ENCODE results near the gene DUSP10.

The DUSP10 gene

DNA sequence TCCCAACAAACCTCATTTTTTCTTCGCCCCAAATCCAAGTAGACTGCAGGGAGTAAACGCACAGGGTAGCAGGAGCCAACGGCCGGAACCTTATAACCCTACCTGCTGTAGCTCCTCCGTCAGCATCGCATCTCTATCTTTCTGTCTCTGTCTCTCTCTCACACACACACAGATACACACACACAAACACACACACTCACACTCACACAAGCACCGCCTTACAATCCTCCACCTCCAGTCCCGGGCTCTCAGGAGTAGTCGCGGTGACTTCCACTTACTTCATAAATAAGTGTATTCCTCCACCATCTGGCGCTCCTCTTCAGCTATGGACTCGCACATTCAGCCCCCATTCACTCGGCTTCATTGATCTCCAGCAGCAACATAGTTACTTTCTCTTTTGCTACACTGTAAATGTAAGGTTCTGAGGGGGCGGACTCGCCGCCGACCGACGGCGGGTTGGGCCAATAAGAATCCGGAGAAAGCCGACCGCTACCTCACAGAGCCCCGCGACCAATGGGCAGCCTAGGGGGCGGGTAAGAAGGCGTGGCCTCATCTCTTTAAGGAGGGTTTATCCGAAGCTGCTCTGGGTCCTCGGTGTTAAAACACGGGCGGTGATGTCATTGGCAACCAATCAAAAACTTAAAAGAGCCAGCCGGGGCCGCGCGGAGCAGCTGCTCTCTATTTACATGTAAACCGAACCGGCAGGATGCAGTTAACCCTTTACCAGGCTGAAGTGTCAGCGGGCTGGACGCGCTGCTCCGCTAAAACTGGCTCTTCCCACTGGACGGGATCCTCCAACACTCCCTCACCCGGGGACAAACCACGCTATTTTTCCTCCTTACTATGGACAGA lies at the start of gene DUSP10:
Gene DUSP10 (minus strand): TSS at position 387 of the 852 bp plus-strand sequence. CDS start 2,345 bp downstream, outside the sequence.
- peak; percentile 100 for DNase-seq

- no peak for DNase-seq
Observed at GRCh38 chr1:221788466-221788865, 46.6 kb upstream of the DUSP10 start.

GRCh38 chr1:221786647-221787046 lies 44.8 kb upstream of the DUSP10 start:
- no peak for DNase-seq

- DNase-seq = peak in 1 of 2 donors; percentile 34
Observed at GRCh38 chr1:221783936-221784335, 42.0 kb upstream of the DUSP10 start.

- DNase-seq = peak in 1 of 2 donors; percentile 53
Observed at GRCh38 chr1:221783437-221783836, 41.5 kb upstream of the DUSP10 start.

DNA sequence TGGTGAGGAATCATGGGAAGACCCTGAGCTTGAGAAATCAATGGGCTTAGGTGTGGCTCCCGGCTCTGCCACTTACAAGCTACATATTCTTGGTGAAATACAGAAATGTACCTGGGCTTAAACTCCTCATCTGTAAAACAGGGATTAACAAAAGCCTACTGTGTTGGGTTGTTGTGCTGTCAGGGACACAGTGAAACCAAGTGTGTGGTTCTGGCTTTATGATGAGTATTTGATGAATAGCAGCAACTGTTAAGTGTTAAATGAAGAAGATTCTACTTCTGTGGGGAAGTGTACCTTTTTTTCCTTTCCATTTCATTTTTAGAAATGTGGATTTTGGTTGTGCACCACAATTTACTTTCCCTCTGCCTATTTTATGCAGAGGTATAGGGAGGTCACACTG lies 41.1 kb upstream of the DUSP10 start:
- no peak for DNase-seq

DNA sequence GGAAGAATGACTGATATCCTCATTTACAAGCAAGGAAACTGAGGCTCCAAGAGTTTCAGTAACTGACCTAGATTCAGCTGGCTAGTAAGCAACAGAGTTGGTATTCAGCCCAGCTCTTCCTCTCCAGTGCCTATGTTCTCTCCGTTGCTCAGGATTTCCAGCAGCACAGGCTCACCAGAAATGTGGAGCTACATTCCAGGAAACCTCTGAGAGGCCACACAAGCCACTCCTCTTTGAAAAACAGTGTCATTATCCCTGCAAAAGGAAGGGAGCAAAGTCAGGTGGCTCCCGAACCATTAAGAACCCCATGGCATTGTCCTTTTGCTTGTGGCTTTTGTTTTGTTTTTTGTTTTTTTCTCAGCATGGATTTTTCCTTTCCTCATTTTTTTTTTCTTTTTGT lies 40.6 kb upstream of the DUSP10 start:
- DNase-seq = no peak

GRCh38 chr1:221781102-221781755 lies 39.3 kb upstream of the DUSP10 start:
- peak in 1 of 2 donors; percentile 33 for DNase-seq

DNA sequence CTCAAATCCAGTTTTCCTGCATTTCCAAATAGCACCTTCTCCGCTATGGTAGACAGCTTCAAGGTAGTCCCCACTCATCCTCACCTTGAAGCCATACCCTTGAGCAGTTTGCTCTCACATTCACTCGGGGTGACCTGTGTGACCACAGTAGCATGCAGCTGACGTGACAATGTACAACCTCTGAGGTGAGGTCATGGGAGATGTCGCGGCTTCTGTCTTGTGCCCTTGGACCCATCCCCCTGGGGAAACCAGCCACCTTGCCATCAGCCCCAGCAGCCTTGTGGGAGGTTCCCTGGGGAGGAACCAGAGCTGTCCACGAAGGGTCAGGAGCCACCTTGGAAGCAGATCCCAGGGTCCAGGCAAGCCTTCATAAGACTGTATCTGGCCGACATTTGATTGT lies 38.3 kb upstream of the DUSP10 start:
- DNase-seq = no peak

- DNase-seq = no peak
Observed at GRCh38 chr1:221779771-221780170, 37.9 kb upstream of the DUSP10 start.

GRCh38 chr1:221778535-221779142 lies 36.8 kb upstream of the DUSP10 start:
- peak; percentile 69 to 70 for DNase-seq

GRCh38 chr1:221778125-221778524 lies 36.2 kb upstream of the DUSP10 start:
- no peak for DNase-seq

DNA sequence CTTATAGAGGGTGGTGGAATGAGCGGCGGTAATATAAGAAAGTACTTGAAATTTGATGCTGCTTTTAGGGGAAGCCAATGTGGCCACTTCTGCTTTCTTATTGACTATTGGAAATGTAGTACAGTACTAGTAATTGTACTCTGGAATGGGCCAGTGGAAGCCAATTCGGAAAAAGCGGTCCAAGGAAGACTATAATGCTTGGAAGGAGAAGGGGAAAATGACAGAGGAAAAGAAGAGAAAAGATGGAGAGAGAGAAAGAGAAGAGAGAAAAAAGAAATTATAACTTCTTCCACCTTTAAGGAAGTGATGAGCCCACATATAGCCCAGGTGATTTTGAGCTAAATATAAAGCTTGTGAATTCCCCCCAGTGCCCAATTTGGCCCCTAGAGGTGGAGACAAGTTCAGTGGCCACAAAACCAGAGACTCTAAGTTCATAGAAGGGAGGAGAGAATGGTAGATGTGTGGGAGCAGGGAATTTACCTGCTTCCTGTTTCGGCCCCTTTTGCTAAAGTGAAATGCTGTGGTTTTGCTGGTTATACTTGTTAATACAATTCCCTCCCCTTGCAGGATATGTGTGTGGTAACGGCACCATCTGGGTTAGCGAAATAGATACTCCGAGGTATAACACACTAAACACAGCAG lies 35.7 kb upstream of the DUSP10 start:
- DNase-seq = peak; percentile 62 to 80

DNA sequence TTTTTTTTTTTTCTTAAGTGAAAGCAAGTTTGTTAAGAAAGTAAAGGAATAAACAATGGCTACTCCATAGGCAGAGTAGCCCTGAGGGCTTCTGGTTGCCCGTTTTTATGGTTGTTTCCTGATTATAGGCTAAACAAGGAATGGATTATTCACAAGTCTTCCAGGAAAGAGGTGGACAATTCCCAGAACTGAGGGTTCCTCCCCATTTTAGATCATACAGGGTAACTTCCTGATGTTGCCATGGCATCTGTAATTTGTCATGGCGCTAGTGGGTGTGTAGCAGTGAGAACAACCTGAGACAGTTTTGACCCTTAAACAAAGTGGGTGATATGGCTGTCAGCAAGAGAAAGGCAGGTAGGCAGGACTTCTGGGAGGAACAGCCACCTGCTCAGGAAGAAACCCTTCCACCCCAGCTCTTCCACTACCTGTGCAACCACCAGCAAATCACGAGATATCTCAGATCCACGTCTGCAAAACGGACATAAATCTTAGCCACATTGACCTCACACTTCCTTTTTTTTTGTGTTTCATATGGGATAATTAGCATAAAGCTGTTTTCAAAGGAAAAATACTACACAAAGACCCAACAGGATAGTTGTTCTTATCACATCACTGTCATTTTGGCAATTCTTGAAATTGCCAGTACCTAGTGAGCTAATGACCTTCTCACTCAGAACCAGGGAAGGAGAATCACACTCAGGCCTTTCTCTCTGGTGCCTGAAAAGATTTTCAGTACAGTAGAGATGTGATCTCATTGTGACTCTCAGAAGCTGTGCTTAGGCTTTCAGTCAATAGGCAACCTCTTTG lies 34.8 kb upstream of the DUSP10 start:
- peak; percentile 49 to 51 for DNase-seq

DNA sequence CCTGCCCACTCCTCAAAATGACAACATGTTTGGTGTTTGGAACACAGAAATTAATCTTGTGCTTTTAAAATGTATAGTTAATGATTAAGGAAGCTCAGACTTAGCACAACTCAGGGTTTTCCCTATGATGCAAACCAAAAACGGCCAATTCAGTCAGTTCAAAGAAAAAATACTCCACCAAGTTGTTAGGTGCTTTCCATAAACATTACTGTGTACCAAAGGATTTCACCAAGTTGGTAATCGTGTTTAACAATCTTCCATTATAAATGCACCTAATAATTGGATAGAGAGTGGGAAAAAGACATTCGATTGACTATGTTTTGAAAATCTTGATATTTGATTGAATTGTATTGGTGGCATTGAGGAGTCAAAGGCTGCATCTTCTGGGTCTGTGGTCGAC lies 33.3 kb upstream of the DUSP10 start:
- DNase-seq = no peak

- no peak for DNase-seq
Observed at GRCh38 chr1:221774054-221774842, 32.4 kb upstream of the DUSP10 start.

GRCh38 chr1:221773383-221773782 lies 31.5 kb upstream of the DUSP10 start:
- DNase-seq = no peak

- no peak for DNase-seq
Observed at GRCh38 chr1:221772117-221772516, 30.2 kb upstream of the DUSP10 start.

DNA sequence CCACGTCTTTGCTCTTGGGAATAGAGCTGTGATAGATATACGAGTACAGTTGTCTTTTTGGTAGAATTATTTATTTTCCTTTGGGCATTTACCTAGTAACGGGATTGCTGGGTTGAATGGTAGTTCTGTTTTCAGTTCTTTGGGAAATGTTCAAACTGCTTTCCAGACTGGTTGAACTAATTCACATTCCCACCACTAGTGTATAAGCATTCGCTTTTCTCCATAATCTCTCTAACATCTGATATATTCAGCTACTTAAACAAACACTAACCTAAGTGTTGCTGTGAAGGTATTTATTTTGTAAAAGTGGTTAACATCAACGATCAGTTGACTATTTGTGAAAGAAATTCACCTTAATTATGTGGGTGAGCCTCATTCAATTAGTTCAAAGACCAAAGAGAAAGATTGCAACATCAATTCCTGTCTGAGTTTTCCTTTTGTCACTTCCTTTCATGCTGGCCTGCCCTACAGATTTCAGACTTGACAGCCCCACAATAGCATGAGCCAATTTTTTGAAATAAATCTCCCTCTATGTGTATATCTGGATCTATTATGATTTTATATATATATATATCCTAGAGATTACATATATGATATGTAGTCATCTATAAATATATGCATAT lies 26.7 kb upstream of the DUSP10 start:
- no peak for DNase-seq

GRCh38 chr1:221766210-221766609 lies 24.3 kb upstream of the DUSP10 start:
- DNase-seq = no peak

DNA sequence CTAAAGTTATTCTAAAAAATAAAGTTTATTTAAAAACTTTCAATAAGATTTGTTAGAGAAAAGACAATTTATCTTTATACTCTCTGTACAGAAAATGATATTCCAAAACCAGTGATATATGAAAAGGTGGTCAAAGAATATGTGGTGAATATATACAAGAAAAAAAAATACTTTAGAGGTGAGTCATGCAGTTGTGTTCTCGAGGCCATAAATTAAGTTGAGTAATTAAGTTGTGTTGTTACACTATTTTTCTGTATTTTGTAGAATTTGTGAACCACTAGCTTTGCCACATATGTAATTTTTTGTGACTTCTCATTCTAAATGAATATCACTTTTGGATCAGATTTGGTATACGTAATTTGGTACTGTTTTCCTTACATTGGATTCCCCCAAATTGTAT lies 23.6 kb upstream of the DUSP10 start:
- no peak for DNase-seq

Measured in CD4-positive, alpha-beta T cell treated with Interferon alpha-2 for 1 hour (primary cell).